Cardiac fibroblast (primary cell): ENCODE data around the gene C2orf81.

Source experiments
- DNase-seq, 2 donors: peaks; one replicate each; pipeline versions ENCODE4 v3.0.0 to v3.0.0-alpha.2; 2010; ENCODE audit warnings: low read depth in 2 of 2
- H3K4me3 ChIP-seq, 2 donors: replicated peaks in 1 of 2; 1 replicate in 1 of 2; 2 replicates in 1 of 2; pipeline ENCODE4 v1.5.1; 2011; ENCODE audit warnings: low read depth in 2 of 2, low read length in 2 of 2, mild to moderate bottlenecking in 2 of 2, moderate library complexity in 1 of 2
- TF ChIP-seq, protein P1 (sequence below): IDR thresholded peaks from one replicate; pipeline ENCODE4 v1.5.1; 2011; ENCODE audit warnings: low read depth, mild to moderate bottlenecking, low read length, inconsistent platforms

Gene C2orf81

DNA sequence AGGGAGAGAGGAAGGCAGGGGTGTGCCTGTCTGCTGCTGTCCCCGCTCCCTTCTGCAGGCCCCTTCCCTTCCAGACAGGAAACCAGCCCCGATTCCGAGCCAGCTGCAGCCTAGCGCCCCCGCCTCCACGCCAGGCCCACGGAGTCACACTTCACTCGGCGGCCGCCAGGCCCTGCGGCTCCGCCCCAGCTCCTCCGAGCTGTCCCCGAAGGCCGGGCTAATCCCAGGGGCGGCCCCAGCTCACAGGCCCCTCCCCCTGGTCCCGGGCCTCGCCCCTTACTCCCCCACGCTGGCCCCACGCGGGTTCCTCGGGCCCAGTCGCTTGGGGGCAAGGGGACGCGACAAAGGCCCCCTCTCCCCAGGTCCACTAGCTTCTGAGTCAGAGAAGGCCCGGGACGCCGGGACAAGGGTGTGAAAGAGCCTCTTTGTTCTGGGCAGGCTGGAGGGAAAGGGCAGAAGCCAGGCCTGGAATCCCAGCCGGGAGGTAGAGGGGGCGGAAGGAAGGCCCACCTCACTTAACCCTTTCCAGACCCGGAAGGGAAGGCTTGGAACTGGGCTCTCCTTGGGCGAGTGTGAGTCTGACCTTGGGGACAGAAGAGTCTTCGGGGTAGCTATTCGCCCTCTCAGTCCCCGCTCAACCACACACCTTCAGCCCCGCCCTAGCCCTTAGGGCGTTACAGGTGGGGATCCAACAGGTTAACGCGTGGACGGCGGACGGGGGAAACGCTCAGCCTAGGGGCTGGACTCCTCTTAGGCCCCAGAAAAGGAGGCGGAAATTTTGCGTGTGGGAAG, 19.2 kb upstream of the C2orf81 start:
- DNase-seq = peak; percentile 77 to 91
- TF ChIP-seq, protein P1, sequence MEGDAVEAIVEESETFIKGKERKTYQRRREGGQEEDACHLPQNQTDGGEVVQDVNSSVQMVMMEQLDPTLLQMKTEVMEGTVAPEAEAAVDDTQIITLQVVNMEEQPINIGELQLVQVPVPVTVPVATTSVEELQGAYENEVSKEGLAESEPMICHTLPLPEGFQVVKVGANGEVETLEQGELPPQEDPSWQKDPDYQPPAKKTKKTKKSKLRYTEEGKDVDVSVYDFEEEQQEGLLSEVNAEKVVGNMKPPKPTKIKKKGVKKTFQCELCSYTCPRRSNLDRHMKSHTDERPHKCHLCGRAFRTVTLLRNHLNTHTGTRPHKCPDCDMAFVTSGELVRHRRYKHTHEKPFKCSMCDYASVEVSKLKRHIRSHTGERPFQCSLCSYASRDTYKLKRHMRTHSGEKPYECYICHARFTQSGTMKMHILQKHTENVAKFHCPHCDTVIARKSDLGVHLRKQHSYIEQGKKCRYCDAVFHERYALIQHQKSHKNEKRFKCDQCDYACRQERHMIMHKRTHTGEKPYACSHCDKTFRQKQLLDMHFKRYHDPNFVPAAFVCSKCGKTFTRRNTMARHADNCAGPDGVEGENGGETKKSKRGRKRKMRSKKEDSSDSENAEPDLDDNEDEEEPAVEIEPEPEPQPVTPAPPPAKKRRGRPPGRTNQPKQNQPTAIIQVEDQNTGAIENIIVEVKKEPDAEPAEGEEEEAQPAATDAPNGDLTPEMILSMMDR = peak; percentile 18
- peak overlapping the region; percentile 59 to 71 for H3K4me3 ChIP-seq

DNA sequence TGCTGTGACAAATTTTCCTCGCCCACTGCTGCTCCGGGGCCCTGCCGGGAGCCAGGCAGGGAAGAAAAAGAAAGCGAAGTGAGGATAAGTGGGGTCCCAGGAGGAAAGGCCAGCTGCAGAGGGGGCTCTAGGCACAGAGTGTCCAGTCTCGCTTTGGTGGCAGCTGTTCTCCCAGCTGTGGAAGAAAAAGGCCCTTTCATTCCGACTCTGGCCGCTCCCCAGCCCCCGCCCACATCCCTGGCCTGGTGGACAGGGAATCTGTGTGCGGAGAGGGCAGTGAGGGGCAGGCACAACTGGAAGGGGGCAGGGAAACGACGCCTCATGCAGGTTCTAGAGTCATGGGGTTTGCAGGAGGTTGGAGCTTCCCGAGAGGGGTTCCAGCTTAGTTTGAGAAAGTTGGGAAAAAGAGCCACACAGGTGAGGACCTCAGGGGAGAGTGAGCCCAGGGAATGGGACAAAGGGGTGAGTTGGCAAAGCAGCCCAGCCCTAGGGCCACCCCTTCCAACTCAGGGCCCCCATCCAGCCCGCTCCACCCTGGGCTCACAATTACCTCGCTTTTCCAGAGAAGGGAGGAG, 18.5 kb upstream of the C2orf81 start:
- DNase-seq = peak; percentile 54 to 74
- TF ChIP-seq, protein P1 = no peak
- peak overlapping the region; percentile 59 to 71 for H3K4me3 ChIP-seq

DNA sequence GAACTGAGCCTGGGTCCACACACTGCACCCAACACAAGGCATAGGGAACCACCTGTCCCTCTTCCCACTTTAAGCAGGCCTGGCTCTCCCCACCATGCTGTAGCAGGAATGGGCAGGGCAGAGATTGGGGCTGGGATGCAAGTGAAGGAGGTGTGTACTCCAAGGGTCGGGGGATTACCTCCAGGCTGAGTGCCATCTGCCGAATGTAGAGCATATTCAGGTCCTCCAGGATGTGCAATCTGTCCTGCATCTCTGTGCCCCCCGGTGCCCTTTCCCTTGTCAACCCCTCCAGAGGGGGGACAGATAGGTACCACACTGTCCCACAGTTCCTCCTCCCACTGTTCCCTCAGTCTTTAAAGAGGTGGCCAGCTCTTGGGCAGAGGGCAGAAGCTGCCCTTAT, 18.0 kb upstream of the C2orf81 start:
- no peak for DNase-seq
- H3K4me3 ChIP-seq = peak overlapping the region; percentile 59 to 71
- TF ChIP-seq, protein P1 = no peak

DNA sequence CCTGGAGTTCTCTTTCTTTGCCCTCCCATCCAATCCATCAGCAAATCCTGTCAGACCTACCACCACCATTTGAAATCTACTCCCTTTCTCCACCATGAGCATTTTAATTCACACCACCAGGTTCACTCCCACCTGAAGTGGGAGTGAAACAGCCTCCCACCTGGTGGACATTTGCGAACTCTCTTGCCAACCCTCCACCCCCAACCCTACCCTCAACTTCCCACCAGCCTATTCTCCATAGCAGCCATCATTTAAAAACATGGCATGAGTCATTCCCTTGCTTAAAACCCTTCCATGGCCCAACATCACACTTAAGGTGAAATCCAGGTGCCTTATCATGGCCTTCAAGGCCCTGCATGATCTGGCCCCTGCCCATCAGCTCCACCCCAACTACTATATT, 16.8 kb upstream of the C2orf81 start:
- no peak for DNase-seq
- TF ChIP-seq, protein P1 = no peak

DNA sequence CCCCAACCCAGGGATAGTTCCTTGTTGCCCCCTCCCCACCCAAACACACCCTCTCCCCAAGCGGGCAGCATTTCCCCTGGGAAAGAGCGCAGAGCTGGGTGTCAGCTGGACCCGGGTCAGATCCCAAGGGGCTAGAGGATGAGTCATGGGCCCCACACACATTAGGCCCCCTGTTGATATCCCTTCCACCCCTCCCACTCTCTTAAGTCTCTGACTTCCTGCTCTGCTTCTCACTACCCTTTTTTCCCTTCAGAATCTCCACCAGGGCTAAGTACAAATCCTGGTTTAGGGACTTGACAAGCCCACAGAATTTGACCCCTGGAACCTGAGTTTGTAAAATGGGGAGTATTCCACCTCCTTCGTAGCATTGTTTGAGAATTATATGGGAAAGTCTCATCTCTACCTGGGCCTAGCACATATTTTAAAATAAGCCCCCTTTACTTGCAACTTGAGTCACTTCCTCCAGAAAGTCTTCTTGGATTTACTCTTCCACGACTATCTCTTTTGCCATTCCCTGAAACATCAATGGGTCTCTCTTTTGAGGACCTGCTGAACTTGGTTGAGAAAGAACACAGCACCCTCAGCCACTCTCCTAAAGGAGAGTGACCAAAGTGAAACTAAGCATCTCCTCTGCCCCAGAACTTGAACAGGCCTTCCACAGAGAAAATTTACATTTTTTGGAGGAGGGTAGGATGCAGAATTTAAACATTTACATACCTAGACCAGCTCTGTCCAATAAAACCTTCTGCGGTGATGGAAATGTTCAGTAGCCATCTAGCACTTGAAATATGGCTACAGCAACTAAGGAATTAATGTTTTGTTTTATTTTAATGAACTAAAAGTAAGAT, 15.7 kb upstream of the C2orf81 start:
- peak in 1 of 2 donors; percentile 34 for DNase-seq
- TF ChIP-seq, protein P1 = no peak
- no peak overlapping the region for H3K4me3 ChIP-seq

More for the DNA sequence above, 16.8 kb upstream of the C2orf81 start:
- no peak overlapping the region for H3K4me3 ChIP-seq

DNA sequence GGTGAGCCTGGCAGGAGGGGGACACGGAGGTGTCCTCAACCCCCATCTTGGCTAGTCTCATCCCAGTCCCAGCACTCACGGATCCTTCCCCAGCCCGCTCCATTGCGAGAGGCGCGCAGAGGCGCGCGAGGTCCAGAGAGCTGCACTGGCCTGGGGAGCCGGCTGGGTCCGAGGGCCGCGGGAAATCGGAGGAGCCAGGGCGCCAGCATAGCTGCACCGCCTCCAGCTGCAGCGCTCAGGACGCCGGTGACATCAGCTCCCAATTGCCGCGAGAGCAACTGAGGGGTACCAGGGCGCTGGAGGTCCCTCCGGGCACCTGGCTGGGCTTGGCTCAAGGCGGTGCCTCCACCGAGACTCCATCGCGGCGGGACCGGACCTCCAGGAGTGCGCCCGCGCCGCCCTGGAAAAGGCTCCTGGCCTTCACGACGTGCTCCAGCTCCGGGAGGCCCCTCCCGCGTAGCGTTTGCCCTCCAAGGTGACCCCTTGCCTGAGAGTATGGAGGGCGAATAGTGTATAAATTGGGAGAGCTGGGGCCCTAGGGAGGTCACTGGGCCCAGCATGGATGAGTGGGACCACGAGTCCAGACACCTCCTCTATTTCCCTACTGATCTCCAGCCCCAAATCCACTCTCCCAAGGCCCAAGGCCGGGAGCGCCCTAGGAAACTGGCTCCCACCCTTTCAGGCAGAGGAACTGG, 14.8 kb upstream of the C2orf81 start:
- no peak overlapping the region for H3K4me3 ChIP-seq
- TF ChIP-seq, protein P1 = no peak
- no peak for DNase-seq
